HAP-1 (cell line): ENCODE data around the gene CA9.

Experiments
- DNase-seq, 2 experiments: peaks; one replicate each; pipeline ENCODE4 v3.0.0-alpha.2; 2016 to 2020; ENCODE audit warnings: low spot score in 2 of 2
- H3K27me3 ChIP-seq: fragments of 250-450 bp; sonication (Bioruptor Pico); 2 replicates; pipeline ENCODE4 v1.5.1; 2020; ENCODE audit warnings: low read depth, mild to moderate bottlenecking, moderate library complexity
- H3K36me3 ChIP-seq: fragments of 250-450 bp; sonication (Bioruptor Pico); replicated peaks from 2 replicates; pipeline ENCODE4 v1.5.1; 2020; ENCODE audit warnings: mild to moderate bottlenecking
- H3K4me1 ChIP-seq: fragments of 250-450 bp; sonication (Bioruptor Pico); 2 replicates; pipeline ENCODE4 v1.5.1; 2020; ENCODE audit warnings: mild to moderate bottlenecking
- H3K4me3 ChIP-seq: fragments of 250-450 bp; sonication (Bioruptor Pico); 2 replicates; pipeline ENCODE4 v1.5.1; 2020; ENCODE audit warnings: mild to moderate bottlenecking, moderate library complexity
- H3K9me3 ChIP-seq: fragments of 250-450 bp; sonication (Bioruptor Pico); 2 replicates; pipeline ENCODE4 v1.5.1; 2020; ENCODE audit warnings: mild to moderate bottlenecking, moderate library complexity
- in situ Hi-C: fragments of 300-500 bp; cut with MboI; formaldehyde crosslinking; loops from 3 replicates; pipeline ENCODE4 v1.14.3; 2020; ENCODE audit warnings: low sequenced_read_pairs, inconsistent platforms, mixed read lengths

Gene CA9

DNA sequence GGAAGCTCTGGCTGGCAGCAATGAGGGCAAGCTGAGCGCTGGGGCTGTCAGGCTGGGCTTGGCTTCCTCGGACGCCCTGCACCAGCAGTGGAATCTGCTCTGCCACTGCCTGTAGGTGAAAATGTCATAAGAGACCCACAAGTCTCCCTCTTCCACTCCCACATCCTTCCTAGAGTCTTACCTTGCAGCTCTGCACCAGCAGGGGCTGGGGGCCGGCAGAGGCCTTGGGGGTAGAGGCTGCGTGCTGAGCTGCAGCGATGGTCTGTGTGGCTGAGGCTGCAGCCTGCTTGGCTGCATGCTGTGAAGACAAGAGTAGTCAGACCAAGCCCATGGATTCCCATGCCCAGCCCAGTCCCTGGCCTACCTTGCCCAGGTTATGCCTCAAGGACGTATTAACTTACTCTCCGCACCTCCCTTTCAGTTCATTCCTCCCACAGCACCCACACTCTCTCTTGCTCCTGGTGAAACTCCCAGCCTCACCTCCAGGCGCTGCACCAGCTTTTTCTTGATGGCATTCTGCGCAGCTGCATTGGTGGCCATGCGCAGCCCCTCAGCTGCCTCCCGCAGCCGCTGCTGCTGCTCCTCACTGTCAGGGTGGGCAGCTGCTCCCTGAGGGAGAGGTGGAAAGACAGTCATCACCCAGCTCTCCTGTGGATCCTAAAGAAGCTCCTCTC is 41.0 kb downstream of the CA9 start:
- Histone ChIP-seq H3K9me3 (no peaks in the 10 kb centered on the region), H3K27me3 (no peaks in the 10 kb centered on the region), H3K4me1 (no peaks in the 10 kb centered on the region), H3K4me3 (no peak overlapping the region), H3K36me3 (peaks cover 94% of the 10 kb centered on the region)
- no peak for DNase-seq
- in situ Hi-C loops = no loop called here

DNA sequence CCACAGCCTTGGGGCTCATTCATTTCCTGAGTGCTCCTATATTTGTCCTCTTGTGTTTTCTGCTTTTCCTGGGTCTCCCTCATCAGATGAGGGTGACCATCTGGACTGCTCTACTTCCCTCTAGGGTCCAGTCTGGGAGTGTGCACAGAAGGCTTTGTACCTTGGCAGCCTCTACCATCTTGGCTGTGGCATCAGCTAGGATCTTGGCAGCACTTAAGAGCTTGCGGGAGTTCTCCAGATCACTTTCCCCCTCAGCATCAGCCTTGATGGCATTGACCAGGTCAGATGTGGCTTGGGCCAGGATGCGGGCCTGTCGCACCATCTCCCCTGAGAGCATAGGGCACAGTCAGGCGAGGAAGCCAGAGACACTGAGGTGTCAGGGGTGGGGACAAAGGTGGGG is 42.5 kb downstream of the CA9 start:
- DNase-seq = no peak
- no peaks in the 10 kb centered on the region for H3K4me1 ChIP-seq
- H3K36me3 ChIP-seq = peaks cover 96% of the 10 kb centered on the region
- H3K9me3 ChIP-seq = no peaks in the 10 kb centered on the region
- in situ Hi-C loops = no loop called here
- no peaks in the 10 kb centered on the region for H3K27me3 ChIP-seq
- H3K4me3 ChIP-seq = no peak overlapping the region

DNA sequence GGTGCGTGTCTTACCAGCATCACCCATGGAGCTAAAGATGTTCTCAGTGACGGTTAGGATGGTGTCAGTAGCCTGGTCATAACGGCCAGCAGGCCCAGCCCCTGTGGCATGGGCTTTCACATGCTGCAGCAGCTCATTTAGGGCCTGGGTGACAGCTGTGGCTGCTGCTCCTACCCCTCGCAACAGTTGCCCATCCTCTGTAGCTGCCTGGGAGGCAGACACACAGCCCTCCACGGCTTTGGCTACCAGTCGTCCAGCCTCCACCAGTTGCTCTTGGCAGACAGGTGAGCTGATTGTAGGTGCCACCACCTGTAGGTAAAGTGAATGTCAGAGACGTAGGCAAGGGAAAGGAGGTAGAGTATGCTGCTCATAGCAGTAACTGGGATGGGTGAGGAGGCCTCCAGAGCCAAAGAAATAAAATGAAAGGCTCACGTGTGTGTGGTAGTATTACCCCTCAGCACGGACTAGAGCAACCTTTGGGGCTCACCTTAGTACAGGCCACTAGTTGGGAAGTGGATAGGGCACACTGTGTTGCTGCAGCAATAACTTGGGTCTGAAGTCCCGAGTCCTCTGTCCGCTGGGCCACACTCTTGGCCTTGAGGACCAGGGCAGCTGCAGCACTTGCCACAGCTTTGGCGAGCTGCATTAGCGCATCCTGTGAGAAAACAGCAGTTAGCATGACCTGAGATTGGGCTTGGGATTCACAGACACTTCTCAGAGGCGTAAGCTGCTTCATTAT is 43.6 kb downstream of the CA9 start:
- DNase-seq = no peak
- Histone ChIP-seq H3K4me1 (no peaks in the 10 kb centered on the region), H3K4me3 (no peak overlapping the region), H3K9me3 (no peaks in the 10 kb centered on the region), H3K36me3 (peaks cover 96% of the 10 kb centered on the region), H3K27me3 (no peaks in the 10 kb centered on the region)
- in situ Hi-C loops = no loop called here

DNA sequence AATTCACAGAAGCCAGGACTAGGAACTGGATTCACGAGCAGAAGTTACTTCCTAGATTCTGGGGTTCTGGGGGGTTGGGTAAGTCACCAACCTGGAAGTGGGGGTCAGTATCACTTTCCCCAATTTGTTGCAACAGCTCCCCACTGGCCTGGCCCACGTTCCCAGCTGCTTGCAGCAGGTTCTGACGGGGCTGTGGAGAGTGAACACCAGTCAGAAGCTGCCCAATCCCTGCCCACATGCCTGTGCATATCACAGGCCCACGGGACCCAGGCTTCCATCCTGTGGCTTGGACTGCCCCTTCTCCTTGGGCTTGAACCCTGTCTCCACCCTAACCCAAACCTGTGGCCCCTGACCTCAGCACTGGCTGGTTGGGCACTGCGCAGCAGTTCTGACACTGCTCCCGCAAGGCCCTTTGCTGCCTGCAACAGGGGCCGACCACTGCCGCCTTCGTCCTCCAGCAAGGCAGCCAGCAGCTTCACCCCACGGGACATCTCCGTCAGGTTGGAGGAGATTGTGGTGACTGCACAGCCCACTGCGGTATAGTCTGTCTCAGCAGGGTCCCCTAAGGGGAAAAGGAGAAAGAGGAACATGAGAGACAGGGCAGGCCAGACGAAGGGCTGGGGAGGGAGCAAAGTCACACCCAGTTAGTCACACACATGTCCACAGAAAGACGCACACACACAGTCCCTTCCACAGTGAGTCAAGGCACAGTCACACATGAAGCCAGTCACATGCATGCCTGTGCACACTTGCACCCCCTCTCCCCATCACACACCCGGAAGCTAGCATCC is 45.2 kb downstream of the CA9 start:
- Histone ChIP-seq H3K4me1 (no peaks in the 10 kb centered on the region), H3K4me3 (no peak overlapping the region), H3K27me3 (no peaks in the 10 kb centered on the region), H3K36me3 (peaks cover 94% of the 10 kb centered on the region), H3K9me3 (no peaks in the 10 kb centered on the region)
- no peak for DNase-seq
- in situ Hi-C loops = no loop called here

DNA sequence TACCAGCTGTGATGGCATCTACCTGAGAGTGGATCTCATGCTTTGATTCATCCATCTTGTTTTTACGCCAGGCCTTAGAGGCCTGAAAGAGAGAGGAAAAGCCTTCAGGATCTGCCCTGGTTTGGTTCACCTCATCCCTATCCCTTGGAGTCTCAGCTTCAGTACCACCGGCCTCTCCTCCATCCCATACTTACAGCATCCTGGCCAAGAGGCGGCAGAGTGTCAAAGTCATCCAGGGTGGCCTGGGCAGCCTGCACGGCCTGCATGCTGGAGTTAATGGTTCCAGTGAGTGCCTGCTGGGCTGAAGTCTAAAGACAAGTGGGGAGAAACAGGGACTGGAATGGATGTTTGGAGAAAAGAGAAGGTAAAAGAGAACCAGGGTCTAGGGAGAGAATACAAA is 45.8 kb downstream of the CA9 start:
- no peak for DNase-seq
- Histone ChIP-seq H3K36me3 (peaks cover 94% of the 10 kb centered on the region), H3K4me1 (no peaks in the 10 kb centered on the region), H3K4me3 (no peak overlapping the region), H3K27me3 (no peaks in the 10 kb centered on the region), H3K9me3 (no peaks in the 10 kb centered on the region)
- in situ Hi-C loops = no loop called here

DNA sequence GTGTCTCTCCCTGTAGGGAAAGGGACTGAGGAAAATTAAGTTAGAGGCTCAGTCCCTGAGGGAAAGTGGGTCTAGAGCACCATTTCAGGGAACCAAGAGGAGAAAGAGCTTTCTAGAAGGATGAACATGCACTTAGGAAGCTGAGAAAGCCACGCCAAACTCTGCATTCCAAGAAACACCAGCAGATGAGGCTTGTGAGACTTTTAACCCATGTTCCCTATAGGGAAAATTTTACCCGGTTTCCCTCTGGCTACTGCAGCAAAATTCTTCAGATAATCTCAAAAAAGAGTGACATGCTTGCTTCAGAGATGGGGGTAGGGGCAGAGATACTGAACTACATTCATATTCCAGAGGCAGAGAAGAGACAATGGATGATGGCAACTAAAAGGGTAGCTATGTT is 49.7 kb downstream of the CA9 start:
- H3K36me3 ChIP-seq = peaks cover 78% of the 10 kb centered on the region
- H3K4me3 ChIP-seq = no peak overlapping the region
- H3K4me1 ChIP-seq = peaks cover 9% of the 10 kb centered on the region
- in situ Hi-C loops = no loop called here
- no peak for DNase-seq
- no peaks in the 10 kb centered on the region for H3K27me3 ChIP-seq
- no peaks in the 10 kb centered on the region for H3K9me3 ChIP-seq

DNA sequence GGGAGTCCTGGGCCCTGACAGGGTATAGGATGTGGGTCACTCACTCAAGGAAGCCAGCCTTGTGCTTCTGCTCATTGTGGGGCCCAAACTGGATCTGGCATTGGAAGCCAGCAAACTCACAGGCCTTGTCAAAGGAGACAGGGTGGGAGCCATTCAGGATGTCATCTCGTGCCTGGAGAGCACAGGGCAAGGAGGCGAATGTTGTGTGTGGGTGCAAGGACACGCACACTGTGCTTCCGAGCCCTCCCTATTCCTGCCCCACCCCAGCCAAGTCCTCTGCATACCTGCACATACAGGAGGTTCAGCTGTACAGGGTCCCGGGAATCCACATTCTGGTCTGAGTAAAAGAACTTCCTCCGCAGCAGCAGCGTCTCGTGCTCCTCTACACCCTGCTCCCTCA is 50.2 kb downstream of the CA9 start:
- Histone ChIP-seq H3K27me3 (no peaks in the 10 kb centered on the region), H3K36me3 (peaks cover 73% of the 10 kb centered on the region), H3K9me3 (no peaks in the 10 kb centered on the region), H3K4me3 (no peak overlapping the region), H3K4me1 (peaks cover 13% of the 10 kb centered on the region)
- in situ Hi-C loops = no loop called here
- DNase-seq = no peak

DNA sequence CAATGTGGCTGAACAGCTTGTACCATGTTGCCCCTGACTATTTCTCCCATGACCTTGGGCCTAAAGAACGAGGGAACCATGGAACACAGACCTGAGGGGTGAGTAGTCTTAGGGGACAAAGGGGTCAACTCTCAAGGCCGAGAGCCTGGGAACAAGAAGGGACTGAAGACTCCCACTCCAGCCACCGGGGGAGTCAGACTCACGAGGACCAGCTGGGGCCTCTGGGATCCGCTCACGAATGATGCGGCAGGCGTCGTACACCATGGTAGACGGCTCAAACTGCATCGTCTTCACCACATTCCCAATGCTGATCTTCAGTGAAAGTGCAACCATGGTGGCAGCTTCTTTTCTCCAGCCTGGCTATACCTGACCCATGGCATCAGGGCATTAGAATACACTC is 51.6 kb downstream of the CA9 start:
- Histone ChIP-seq H3K27me3 (no peaks in the 10 kb centered on the region), H3K9me3 (no peaks in the 10 kb centered on the region), H3K36me3 (peaks cover 58% of the 10 kb centered on the region), H3K4me3 (no peak overlapping the region), H3K4me1 (peaks cover 28% of the 10 kb centered on the region)
- in situ Hi-C loops = no loop called here
- DNase-seq = no peak

DNA sequence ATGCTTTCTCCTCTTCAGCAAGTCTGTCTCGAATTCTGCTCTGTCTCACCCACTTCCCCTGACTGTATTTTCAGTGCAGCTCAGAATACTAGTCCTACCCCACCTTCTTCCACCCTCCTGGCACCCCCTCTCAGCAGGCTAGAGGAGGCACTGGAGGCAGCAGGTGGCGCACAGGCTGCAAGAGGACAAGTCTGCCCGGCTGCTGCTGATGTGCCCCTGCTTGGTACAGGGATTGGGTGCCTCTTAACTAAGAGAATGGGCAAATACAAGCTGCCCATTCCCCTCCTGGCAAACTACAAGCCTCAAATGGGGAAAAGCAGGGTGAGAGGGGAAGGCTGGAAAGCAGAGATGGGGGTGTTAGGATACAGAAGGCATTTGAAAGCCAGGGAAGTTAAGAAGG is 53.2 kb downstream of the CA9 start:
- Histone ChIP-seq H3K4me1 (peaks cover 34% of the 10 kb centered on the region), H3K9me3 (no peaks in the 10 kb centered on the region), H3K4me3 (no peak overlapping the region), H3K36me3 (peaks cover 44% of the 10 kb centered on the region), H3K27me3 (no peaks in the 10 kb centered on the region)
- no peak for DNase-seq
- in situ Hi-C loops = no loop called here

DNA sequence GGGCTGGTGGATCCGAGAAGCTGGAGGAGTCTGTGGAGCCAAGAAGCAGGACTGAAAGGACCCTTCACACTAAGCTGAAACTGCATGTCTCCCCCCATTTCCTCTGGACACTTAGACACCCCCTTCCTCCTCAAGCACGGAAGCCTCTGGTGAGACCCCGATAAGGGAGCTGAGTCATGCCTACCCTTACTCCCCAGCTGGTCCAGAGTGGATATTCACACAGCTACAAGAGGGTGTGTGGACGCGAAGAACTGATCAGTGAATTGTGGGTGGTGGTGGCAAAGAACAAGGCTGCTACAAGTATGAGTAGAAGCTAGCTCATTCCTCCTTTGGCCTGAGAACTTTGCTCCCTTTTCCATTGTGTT is 53.9 kb downstream of the CA9 start:
- Histone ChIP-seq H3K4me1 (peaks cover 34% of the 10 kb centered on the region), H3K9me3 (no peaks in the 10 kb centered on the region), H3K27me3 (no peaks in the 10 kb centered on the region), H3K4me3 (no peak overlapping the region), H3K36me3 (peaks cover 37% of the 10 kb centered on the region)
- in situ Hi-C loops = no loop called here
- no peak for DNase-seq

DNA sequence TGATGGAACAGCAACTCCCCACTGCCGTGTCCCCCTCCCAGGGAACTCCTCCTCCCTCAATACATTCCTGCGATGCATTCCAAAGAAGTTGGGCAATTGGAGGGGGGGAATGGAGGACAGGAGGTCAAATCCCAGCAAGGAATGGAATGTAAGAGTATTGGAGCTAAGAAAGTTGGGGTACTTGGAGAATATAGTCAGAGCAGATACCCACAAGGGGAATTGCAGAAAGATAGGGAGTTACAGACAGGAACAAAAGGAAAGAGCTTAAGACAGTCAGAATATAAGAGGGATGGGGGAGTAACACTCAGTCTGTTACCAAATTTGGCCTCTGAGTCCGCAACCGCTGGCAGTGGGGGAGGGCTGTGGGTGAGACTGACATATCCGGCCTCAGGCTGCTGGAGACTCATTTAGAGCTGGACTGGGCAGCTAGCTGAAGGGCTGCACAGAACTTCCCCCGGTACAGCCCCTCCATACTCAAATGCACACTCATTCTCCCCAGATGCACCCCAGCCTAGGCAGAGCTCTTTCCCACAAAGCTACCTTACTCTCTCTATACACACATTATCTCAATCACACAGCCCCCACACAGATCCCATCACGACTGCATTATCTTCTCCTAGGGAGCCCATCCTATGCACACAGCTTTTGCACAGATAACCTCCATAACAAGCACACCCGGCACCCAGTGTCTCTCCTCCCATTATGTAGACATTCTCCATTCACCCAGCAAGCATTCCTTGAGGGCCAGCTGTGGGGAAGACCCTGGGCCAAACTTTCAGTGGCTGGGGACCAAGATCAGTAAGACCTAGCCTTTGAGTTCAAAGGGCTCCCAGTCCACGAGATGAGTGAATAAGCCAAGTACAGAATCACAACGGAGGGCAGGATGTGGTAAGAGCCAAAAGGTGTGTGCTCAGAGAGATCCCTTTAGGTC is 54.6 kb downstream of the CA9 start:
- DNase-seq = peak in 1 of 2 experiments; percentile 68
- Histone ChIP-seq H3K4me1 (peaks cover 34% of the 10 kb centered on the region), H3K36me3 (peaks cover 33% of the 10 kb centered on the region), H3K9me3 (no peaks in the 10 kb centered on the region), H3K27me3 (no peaks in the 10 kb centered on the region), H3K4me3 (no peak overlapping the region)
- in situ Hi-C loops = no loop called here

DNA sequence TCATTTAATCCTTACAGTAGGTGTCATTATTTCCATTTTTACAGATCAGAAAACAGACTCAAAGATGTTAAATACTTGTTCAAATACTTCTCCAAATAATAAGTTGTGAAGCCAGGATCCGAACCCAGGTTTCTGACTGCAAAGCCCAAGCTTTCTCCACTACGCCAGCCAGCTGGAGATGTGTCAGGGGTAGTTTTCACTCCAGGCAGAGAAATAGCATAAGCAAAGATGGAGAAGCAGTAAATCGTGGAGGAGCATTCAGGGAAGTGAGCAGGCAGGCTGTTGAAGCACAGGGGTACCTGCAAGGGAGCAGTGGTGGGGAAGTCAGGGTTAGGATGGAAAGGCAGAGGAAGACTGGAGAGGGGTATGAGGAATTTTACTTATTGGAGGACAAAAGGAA is 55.4 kb downstream of the CA9 start:
- H3K4me3 ChIP-seq = 0 out of 2 replicates have a peak overlapping the region, but pooled peaks have one; percentile 7
- DNase-seq = no peak
- H3K27me3 ChIP-seq = no peaks in the 10 kb centered on the region
- H3K9me3 ChIP-seq = no peaks in the 10 kb centered on the region
- peaks cover 39% of the 10 kb centered on the region for H3K4me1 ChIP-seq
- in situ Hi-C loops = no loop called here
- peaks cover 27% of the 10 kb centered on the region for H3K36me3 ChIP-seq

DNA sequence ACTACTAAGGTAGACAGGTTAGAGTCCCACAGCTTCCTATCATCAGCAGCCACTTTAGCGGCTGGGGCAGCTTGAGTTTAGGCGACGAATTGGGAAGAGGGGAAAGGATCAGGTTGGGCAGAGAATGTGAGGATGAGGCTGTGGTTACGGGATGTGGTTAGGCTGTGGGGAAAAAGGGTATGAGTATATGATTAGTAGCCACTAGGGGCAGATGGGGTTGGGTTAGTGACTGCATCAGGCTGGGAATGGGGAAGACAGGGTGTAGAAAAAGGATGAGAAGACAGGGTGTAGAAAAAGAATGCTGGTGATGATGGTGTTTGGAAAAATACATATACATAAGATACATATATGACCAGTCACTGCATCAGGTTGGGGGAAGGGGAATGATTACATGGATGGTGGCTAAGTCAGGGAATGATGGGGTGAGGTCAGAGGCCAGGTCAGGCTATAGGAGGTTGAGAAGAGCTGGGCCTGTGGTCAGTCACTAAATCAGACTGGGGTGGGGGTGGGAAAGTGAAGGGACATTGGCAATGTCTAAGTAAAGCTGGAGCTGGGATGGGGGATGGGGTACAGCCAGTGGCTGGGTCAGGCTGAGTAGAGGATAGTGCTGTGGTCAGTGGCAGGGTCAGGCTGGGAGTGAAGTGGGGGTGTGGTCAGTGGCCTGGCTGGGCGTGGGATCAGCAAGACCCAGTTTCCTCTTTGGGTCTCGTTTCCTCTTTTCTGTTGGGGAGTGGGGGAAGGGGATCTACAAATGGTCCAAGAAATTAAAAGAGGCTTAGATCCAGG is 56.2 kb downstream of the CA9 start:
- in situ Hi-C loops = no loop called here
- peaks cover 27% of the 10 kb centered on the region for H3K36me3 ChIP-seq
- H3K4me3 ChIP-seq = peak overlapping the region; percentile 7; the same call in 1 of the 2 replicates
- H3K27me3 ChIP-seq = no peaks in the 10 kb centered on the region
- DNase-seq = peak; percentile 64 to 71
- no peaks in the 10 kb centered on the region for H3K9me3 ChIP-seq
- H3K4me1 ChIP-seq = peaks cover 39% of the 10 kb centered on the region
